Cortex of kidney (tissue), 1 donor: ENCODE measurements around the gene GARIN5B.

Source experiments
- DNase-seq: peaks from one replicate; lab custom pipeline; 2025; lab: John Stamatoyannopoulos, UW

GARIN5B gene

DNA sequence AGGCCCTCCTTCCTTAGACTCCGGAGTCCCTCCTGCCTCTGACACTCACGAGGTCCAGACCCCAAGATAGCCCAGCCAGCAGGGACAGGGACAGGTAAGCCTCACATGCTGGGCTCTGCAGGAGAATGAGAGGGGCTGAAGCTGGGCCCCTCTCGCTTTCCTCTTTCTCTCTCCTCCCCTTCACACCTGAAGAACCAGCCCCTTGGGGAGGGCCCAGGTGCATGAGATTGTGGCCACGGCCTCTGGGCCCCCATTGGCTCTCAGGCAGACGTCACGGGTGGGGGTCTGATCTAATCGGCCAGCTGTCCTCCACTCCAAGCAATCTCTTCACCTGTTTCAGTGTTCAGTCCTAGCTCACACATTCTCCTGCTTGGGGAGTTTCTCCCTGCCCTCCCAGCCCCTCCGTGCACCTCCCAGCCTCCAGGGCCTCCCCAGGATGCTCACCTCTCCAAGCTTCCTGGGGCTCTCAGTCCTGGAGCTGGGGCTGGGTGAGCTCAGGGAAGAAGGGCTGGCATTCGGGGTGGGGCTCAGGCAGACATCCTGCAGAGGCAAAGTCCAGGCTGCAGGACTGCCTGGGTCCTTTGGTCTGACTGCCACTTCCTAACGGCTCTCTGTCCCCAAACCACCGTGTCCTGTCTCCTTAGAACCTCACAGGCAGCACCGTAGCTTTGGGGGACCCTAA lies 40.7 kb downstream of the GARIN5B start:
- DNase-seq = no peak

DNA sequence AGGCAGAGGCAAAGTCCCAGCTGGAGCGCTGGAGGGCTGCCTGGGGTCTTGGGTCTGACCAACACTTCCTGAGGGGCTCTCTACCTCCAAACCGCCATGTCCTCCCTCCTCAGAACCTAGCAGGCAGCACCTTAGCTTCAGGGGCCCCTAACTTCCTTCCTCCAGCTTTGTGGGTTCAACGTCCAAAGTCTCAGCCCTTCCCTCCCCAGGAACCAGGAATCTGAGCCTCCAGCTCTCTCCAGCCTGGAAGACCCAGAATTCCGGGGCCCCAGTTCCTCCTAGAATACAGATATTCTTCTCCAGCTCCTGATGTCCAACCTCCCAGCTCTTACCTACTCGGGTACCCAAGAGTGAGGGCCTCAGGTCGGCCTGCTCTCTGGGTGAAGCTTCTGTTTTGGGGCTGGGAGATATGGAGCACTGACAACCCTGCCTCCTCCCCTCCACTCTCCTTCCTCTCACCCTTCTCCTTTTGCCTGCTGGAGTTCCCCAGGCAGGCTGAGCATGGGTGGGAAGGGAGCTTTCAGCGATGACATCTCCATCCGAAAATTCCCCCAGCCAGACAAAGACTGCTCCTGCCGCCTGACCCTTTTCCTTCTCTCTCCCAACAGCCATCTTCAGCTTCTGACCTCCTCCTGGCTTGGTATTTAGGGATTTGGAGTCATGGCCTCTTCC lies 41.5 kb downstream of the GARIN5B start:
- DNase-seq = no peak

DNA sequence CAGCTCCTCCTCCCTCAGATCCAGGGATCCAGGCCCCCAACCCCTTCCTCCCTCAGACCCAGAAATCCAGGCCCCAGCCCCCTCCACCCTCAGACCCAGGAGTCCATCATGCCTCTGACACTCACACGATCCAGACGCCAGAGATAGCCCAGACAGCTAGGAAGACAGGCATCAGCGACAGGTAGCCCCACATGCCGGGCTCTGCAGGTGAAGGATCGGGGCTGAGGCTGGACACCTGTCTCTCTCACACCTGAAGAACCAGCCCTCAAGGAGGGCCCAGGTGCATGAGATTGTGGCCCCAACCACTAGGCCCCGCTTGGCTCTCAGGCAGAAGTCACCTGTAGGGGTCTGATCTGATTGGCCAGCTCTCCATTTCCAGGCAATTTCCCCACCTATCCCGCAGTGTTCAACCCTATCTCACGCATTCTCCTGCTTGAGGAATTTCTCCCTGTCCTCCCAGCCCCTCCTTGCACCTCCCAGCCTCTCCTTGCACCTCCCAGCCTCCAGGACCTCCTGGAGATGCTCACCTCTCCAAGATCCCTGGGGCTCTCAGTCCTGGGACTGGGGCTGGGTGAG lies 42.1 kb downstream of the GARIN5B start:
- DNase-seq = no peak

DNA sequence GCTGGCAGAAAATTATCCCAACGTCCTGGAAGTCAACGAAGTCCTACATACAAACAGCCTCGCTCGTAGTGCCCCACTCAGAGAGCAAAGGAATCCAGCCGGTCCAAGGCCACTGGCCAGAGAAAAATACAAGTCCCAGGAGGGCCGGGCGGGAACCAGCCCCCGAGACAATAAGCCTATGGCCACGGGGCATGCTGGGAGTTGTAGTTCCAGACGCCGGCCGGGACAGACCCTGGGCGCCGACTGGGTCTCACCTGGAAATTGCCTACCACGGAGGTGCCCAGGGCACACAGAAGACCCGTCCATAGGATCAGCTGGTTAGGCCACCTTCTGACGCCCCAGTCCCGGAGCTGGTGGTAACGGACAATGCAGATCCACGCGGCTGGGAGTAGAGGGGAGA lies 43.3 kb downstream of the GARIN5B start:
- DNase-seq = no peak

DNA sequence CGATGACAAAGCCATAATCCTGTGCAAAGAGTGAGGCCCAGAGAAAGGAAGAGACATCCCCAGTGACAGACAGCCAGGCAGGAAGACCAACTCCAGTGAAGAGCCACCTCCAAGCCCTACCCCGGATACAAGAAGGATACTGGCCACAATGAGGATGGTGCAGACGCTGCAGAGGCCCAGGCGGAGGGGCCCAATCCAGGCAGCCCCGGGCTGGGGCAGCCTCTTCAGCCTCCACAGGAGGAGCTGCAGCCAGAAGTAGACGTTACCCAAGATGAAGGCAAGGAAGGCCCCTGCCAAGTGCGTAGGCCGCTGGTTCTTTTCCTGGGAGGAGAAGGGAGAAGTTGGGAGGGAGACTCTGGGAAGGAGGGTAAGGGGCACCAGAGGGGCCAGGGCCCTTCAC lies 46.4 kb downstream of the GARIN5B start:
- DNase-seq = no peak

DNA sequence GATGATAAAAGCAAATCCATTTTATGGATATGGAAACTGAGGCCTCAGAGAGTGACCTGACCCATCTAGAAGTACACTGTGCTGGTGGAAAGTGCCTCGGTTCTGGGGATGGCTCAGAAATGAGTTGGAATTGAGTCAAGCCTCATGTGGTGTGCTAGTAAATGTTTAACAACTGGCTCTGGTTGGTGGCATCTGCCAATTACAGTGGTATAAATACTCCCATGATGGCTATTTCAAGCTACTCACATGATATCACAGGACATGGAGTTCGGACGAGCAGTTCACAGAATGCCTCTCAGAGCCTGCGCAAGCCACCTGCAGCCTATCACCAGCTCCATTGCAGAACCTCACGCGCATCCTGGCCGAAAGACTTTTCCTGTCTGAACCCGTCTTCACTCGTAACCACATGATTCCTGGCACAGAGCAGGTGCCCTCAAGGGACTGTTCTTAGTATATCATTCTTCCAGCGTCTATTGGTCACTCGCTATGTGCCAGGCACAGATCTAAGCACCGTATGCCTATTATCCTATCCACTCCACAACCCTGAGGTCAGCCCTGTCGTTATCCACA lies 47.0 kb downstream of the GARIN5B start:
- no peak for DNase-seq

DNA sequence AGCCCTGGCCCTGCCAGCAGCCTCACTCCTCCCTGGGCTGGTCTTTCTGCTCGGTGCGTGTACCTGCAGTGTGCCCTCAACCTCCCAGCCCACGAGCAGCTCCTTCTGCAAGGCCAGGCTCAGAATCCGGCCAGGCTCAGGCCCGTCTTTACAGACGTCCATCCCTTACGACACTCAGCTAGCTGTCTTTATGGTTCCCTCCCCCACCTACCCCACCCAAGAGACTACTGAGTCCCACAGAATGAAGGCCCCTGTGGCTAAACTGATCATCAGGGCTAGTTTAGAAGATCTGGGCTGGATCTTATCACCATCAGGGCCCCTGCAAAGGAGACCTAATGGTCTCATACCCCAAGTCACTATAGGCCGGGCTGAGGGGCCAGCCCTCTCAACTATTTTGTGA lies 48.7 kb downstream of the GARIN5B start:
- no peak for DNase-seq

DNA sequence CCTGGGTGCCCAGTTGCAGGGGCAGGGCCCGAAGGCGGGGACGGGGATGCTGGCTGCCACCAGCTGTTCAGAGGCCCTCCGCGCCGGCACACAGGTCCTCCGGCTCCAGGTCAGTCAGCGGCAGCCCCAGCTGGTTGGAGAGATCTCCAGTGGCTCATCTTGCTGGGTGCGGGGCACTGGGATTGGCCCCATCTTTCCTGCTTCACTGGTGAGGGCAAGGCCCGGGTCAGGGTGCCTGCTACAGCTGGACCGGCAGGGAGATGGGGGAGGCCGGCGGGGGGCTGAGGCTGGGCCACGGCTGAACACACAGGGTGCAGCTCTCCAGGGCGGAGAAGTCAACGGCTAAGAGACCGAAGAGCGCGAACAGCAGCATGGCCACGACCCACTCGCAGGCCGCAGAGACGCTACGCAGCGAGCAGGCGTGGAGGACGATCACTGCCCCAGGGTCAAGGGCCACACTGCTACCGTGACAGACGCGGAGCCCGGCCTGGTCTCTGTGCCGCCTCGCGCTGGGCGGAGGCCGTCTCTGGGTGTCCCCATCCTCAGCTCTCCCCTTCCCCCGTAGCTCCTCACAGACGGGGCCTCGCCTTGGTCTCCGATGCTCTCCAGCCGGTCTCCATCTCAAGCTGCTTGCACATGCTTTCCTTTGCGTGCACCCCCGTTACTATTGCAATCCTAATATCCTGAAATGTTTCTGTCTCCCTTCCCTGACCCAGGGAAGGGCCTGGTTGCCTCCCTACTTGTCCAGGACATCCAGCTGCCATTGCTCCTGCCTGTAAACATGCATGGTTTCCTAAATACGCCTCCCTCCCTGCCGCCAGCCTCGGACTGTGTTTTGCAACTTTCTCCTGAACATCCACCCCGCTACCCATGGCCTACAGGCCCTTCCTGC lies 50.2 kb downstream of the GARIN5B start:
- DNase-seq = no peak

DNA sequence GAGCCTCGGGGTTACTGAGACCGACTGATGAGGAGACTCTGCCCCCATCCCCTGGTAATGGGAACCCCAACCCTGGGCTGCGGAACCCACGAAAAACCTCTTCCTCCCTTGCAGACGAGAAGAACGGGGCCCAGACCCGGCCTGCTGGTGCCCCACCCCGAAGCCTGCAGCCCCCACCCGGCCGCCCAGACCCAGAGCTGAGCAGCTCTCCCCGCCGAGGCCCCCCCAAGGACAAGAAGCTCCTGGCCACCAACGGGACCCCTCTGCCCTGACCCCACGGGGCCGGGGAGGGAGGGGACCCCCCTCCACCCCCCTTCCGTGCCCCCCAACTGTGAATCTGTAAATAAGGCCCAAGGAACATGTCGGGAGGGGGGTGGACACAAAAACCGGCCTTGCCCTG lies 51.3 kb downstream of the GARIN5B start:
- DNase-seq = no peak

DNA sequence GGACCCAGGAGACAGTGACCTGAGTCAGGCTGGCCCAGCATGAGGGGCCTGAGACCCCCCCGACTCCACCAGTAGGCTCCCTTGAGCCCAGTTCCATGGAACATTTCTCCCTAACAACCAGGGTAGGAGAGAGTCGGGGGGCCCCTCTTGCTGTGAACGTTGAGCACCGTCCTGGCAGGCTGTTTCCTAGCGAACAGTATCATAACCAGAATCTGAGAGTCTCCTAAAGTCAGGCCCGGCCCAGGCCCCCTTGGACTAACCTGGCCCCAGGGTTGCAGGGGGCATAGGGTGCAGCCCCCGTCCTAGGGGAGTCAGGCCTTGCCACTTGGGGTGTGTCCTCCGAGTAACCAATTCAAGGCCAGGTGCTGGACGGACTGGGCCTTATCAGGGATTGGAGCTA lies 51.7 kb downstream of the GARIN5B start:
- no peak for DNase-seq

DNA sequence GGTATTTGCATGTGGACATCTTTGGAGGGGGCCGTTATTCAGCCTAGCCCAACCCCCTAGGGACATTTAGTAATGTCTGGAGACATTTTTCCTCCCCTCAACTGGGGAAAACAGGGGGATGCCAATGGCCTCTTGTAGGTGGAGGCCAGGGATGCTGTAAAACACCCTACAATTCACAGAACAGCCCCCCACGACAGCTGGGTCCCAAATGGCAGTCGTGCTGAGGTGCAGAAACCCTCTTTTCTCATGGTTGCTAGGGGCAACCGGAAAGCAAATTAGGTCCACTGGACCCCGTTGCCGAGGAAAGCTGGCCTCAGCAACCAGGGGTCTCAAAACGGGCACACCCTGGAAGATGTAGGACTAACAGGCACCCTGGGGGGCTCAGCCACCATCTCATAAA lies 52.6 kb downstream of the GARIN5B start:
- no peak for DNase-seq

DNA sequence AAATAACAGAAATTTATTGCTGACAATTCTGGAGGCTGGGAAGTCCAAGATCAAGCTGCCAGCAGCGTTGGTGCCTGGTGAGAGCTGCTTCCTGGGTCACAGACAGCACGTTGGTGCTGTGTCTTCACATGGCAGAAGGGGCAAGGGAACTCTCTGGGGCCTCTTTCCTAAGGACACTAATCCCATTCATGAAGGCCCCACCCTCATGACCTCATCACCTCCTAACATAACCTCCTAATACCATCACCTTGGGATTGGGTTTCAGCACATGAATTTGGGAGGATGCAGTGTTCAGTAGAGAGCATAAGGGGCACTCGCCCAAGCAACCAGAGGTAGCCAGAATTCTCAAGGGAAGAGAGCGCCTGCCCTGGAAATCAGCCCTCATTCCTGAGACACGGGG lies 53.6 kb downstream of the GARIN5B start:
- no peak for DNase-seq

DNA sequence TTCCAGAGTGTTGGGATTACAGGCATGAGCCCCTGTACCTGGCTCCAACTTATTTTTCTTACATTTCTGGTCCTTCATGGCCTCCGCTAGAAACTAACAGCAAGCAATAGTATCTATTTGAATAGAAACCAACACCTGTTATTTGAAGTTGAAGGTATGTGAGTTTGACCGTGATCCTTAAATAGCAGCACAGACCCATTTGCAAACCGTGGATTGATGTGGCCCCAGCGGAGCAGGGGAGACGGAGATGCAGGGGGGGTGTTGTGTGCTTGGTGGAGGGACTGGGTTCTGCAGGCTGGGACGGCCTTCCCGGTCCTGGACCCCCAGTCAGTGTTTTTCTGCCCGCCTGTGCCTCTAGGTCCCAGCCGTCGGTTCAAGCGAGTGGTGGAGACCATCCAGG lies 54.8 kb downstream of the GARIN5B start:
- no peak for DNase-seq

DNA sequence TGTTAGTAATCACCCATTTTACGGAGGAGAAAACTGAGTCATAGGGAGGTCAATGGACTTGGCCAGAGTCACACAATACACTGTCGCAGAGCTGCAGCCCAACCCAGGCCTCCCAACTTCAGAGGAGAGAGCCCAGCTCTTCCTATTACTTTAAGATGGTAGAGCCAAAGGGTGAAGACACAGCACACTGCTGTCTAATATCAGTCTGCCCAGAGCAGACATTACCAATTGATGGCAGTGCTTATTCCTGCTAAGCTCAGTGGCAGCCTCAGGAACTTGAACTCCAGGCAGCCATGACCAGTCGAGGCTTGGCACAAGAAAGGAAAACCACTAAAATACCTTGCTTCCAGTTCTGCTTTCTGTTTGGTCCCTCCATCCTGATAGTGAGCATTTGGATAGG lies 56.3 kb downstream of the GARIN5B start:
- no peak for DNase-seq

DNA sequence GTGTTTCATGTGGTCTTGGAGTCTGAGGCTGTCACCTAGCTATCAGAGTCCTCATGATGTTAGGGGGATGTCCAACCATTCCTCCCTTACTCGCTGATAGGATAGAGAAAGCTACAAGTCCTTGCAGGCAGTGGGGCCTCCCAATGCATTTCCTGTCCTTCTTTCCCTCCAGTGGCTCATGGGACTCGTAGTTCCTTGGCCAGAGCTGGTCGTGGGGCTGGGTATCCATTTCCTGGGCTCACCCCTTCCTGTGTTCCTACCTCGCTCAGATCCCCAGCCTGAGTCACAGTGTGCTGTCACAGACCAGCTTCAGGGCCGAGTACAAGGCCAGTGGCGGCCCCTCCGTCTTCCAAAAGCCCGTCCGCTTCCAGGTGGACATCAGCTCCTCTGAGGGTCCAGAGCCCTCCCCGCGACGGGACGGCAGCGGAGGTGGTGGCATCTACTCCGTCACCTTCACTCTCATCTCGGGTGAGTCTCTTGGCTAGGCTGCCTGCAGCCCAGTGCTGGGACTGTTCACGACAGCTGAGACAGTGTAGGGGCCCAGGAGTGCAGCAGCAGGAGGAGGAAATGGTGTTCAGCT lies 57.0 kb downstream of the GARIN5B start:
- no peak for DNase-seq

DNA sequence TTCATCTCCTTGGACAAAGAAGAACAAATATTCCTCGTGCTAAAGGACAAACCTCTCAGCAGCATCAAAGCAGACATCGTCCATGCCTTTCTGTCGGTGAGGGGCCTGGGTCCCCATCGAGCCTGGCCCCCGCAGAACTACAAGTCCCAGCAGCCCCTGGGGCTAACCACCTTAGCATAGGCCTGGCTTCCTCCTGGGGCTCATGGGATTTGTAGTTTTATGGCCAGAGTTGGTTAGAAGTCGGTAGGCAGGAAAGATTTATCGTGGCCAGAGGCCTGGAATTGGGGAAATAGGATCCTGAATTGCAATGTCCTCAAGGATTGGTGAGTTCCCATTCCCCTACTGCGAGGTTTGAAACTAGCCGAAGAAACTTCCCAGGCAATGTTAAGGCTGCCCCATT lies 57.6 kb downstream of the GARIN5B start:
- no peak for DNase-seq

DNA sequence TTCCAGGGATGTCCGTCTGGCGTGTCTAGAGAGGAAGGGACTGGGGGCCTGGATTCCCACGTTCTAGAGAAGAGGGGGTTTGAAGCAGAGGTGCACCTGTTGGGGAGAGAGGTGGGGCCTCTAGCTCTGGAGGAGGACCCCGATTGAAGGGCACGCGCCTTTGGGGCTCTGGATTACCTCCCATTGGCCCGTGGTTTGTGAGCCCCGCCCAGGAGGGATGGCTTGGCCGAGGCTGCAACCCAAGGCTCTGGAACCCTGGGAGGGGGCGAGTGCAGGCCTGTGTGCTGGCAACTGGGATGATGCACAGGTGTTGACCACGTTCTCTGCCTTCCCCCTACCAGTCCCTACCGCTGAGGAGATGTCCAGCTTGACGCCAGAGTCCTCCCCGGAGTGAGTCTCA lies 58.1 kb downstream of the GARIN5B start:
- no peak for DNase-seq
